ENCODE results near the gene PTRHD1.
"Not testable (repeated sequence)": the region's sequence is repeated elsewhere in the genome, so short reads cannot be mapped to it uniquely, and the experiment has no call there.

The PTRHD1 gene

GRCh38 chr2:24792874-24793760, at the start of gene PTRHD1, which contains the start of gene CENPO:
TSS of gene PTRHD1 (minus strand) at chr2:24793391. CDS start at chr2:24793377, 14 bp downstream.
TSS of gene CENPO (plus strand) at chr2:24793425. CDS start at chr2:24793920, 495 bp downstream.
- in situ Hi-C loops (cut with MboI; ENCODE audit: low pct_unique_long_range_greater_than_20kb, low sequenced_read_pairs), result no loop called here
- peak; percentile 97 for DNase-seq

- in situ Hi-C loops (cut with MboI; ENCODE audit: low pct_unique_long_range_greater_than_20kb, low sequenced_read_pairs), result loop anchor here (25.0 kb wide), 1 partner anchor 430 kb away; no protein-coding TSS in a partner anchor
- no peak for DNase-seq
Observed at GRCh38 chr2:24842081-24843050, 49.2 kb upstream of the PTRHD1 start.

GRCh38 chr2:24840962-24841945, 48.1 kb upstream of the PTRHD1 start:
- in situ Hi-C loops (cut with MboI; ENCODE audit: low pct_unique_long_range_greater_than_20kb, low sequenced_read_pairs), result loop anchor here (25.0 kb wide), 1 partner anchor 429 kb away; no protein-coding TSS in a partner anchor
- DNase-seq, result no peak

- no peak for DNase-seq
- in situ Hi-C loops (cut with MboI; ENCODE audit: low pct_unique_long_range_greater_than_20kb, low sequenced_read_pairs), result loop anchor here (25.0 kb wide), 1 partner anchor 428 kb away; no protein-coding TSS in a partner anchor
Observed at GRCh38 chr2:24840164-24840869, 47.1 kb upstream of the PTRHD1 start.

- in situ Hi-C loops (cut with MboI; ENCODE audit: low pct_unique_long_range_greater_than_20kb, low sequenced_read_pairs), result loop anchor here (25.0 kb wide), 1 partner anchor 427 kb away; no protein-coding TSS in a partner anchor
Observed at GRCh38 chr2:24839729-24840128, 46.5 kb upstream of the PTRHD1 start.

GRCh38 chr2:24838541-24838940, 45.4 kb upstream of the PTRHD1 start:
- in situ Hi-C loops (cut with MboI; ENCODE audit: low pct_unique_long_range_greater_than_20kb, low sequenced_read_pairs), result loop anchor here (25.0 kb wide), 1 partner anchor 426 kb away; no protein-coding TSS in a partner anchor
- DNase-seq, result no peak

More at GRCh38 chr2:24839729-24840128, 46.5 kb upstream of the PTRHD1 start:
- no peak for DNase-seq

- DNase-seq, result no peak
- in situ Hi-C loops (cut with MboI; ENCODE audit: low pct_unique_long_range_greater_than_20kb, low sequenced_read_pairs), result loop anchor here (25.0 kb wide), 1 partner anchor 426 kb away; no protein-coding TSS in a partner anchor
Observed at GRCh38 chr2:24837996-24838513, 44.9 kb upstream of the PTRHD1 start.

GRCh38 chr2:24836706-24837105, 43.5 kb upstream of the PTRHD1 start:
- in situ Hi-C loops (cut with MboI; ENCODE audit: low pct_unique_long_range_greater_than_20kb, low sequenced_read_pairs), result loop anchor here (25.0 kb wide), 1 partner anchor 424 kb away; no protein-coding TSS in a partner anchor
- no peak for DNase-seq

- in situ Hi-C loops (cut with MboI; ENCODE audit: low pct_unique_long_range_greater_than_20kb, low sequenced_read_pairs), result loop anchor here (25.0 kb wide), 1 partner anchor 424 kb away; no protein-coding TSS in a partner anchor
- DNase-seq, result no peak
Observed at GRCh38 chr2:24836206-24836605, 43.0 kb upstream of the PTRHD1 start.

GRCh38 chr2:24835411-24835810, 42.2 kb upstream of the PTRHD1 start:
- not testable (repeated sequence) for DNase-seq
- in situ Hi-C loops (cut with MboI; ENCODE audit: low pct_unique_long_range_greater_than_20kb, low sequenced_read_pairs), result loop anchor here (25.0 kb wide), 1 partner anchor 423 kb away; no protein-coding TSS in a partner anchor

- in situ Hi-C loops (cut with MboI; ENCODE audit: low pct_unique_long_range_greater_than_20kb, low sequenced_read_pairs), result loop anchor here (25.0 kb wide), 1 partner anchor 423 kb away; no protein-coding TSS in a partner anchor
- no peak for DNase-seq
Observed at GRCh38 chr2:24834733-24835395, 41.7 kb upstream of the PTRHD1 start.

- in situ Hi-C loops (cut with MboI; ENCODE audit: low pct_unique_long_range_greater_than_20kb, low sequenced_read_pairs), result loop anchor here (25.0 kb wide), 1 partner anchor 422 kb away; no protein-coding TSS in a partner anchor
- DNase-seq, result no peak
Observed at GRCh38 chr2:24833821-24834732, 40.9 kb upstream of the PTRHD1 start.

- no peak for DNase-seq
- in situ Hi-C loops (cut with MboI; ENCODE audit: low pct_unique_long_range_greater_than_20kb, low sequenced_read_pairs), result loop anchor here (25.0 kb wide), 1 partner anchor 421 kb away; no protein-coding TSS in a partner anchor
Observed at GRCh38 chr2:24832931-24833701, 39.9 kb upstream of the PTRHD1 start.

GRCh38 chr2:24832521-24832920, 39.3 kb upstream of the PTRHD1 start:
- in situ Hi-C loops (cut with MboI; ENCODE audit: low pct_unique_long_range_greater_than_20kb, low sequenced_read_pairs), result loop anchor here (25.0 kb wide), 1 partner anchor 420 kb away; no protein-coding TSS in a partner anchor
- DNase-seq, result no peak

Measured in KBM-7 (cell line).